Nephron progenitor cell (in vitro differentiated cells): ENCODE measurements around the gene TGFBRAP1.

ENCODE experiments used
- DNase-seq: peaks from one replicate; pipeline ENCODE4 v3.0.0; 2021
- H3K27ac Mint-ChIP-seq: 2 replicates; pipeline ENCODE4 v1.8.0; 2021; ENCODE audit warnings: mild to moderate bottlenecking, moderate library complexity, mixed read lengths
- H3K27me3 Mint-ChIP-seq: 2 replicates; pipeline ENCODE4 v1.8.0; 2021; ENCODE audit warnings: mild to moderate bottlenecking, low read depth, mixed read lengths; ENCODE audit not compliant: poor library complexity
- H3K36me3 Mint-ChIP-seq: 2 replicates; pipeline ENCODE4 v1.8.0; 2021; ENCODE audit warnings: low read depth, mixed read lengths
- H3K4me1 Mint-ChIP-seq: 2 replicates; pipeline ENCODE4 v1.8.0; 2021; ENCODE audit warnings: mixed read lengths
- H3K4me3 Mint-ChIP-seq: 2 replicates; pipeline ENCODE4 v1.8.0; 2021; ENCODE audit warnings: mild to moderate bottlenecking, moderate library complexity, mixed read lengths
- H3K9me3 Mint-ChIP-seq: 2 replicates; pipeline ENCODE4 v1.8.0; 2021; ENCODE audit warnings: mild to moderate bottlenecking, moderate library complexity, mixed read lengths
- CTCF ChIP-seq: fragments of 200-600 bp; sonication (generic); IDR thresholded peaks from 2 replicates; pipeline ENCODE4 v1.5.0; 2021; ENCODE audit warnings: antibody characterized with exemption

Gene TGFBRAP1

GRCh38 chr2:105329561-105330495, at the start of gene TGFBRAP1:
Gene TGFBRAP1 (minus strand): TSS chr2:105329735. CDS start chr2:105308301, 21,434 bp downstream.
- Mint-ChIP-seq H3K27me3 (peaks cover 6% of the 10 kb centered on the region), H3K9me3 (no peaks in the 10 kb centered on the region), H3K4me3 (peak within 1 kb of the TSS; percentile 98), H3K27ac (peak within 1 kb of the TSS; percentile 93), H3K4me1 (peaks cover 23% of the 10 kb centered on the region), H3K36me3 (peaks cover 3% of the 10 kb centered on the region)
- TF ChIP-seq CTCF, result no peak
- DNase-seq, result peak; percentile 65

GRCh38 chr2:105378921-105379383, 49.4 kb upstream of the TGFBRAP1 start:
- Mint-ChIP-seq H3K4me1 (peaks cover 43% of the 10 kb centered on the region), H3K36me3 (peaks cover 20% of the 10 kb centered on the region), H3K27me3 (no peaks in the 10 kb centered on the region), H3K9me3 (no peaks in the 10 kb centered on the region), H3K27ac (no peak overlapping the region), H3K4me3 (no peak overlapping the region)
- no peak for DNase-seq
- TF ChIP-seq CTCF, result no peak

GRCh38 chr2:105378276-105378840, 48.8 kb upstream of the TGFBRAP1 start:
- H3K9me3 Mint-ChIP-seq, result no peaks in the 10 kb centered on the region
- H3K4me1 Mint-ChIP-seq, result peaks cover 39% of the 10 kb centered on the region
- no peaks in the 10 kb centered on the region for H3K27me3 Mint-ChIP-seq
- peaks cover 17% of the 10 kb centered on the region for H3K36me3 Mint-ChIP-seq
- no peak overlapping the region for H3K27ac Mint-ChIP-seq
- DNase-seq, result no peak
- TF ChIP-seq CTCF, result no peak
- no peak overlapping the region for H3K4me3 Mint-ChIP-seq

- peaks cover 37% of the 10 kb centered on the region for H3K4me1 Mint-ChIP-seq
- peaks cover 18% of the 10 kb centered on the region for H3K36me3 Mint-ChIP-seq
- no peak overlapping the region for H3K4me3 Mint-ChIP-seq
- no peak for TF ChIP-seq CTCF
- no peaks in the 10 kb centered on the region for H3K27me3 Mint-ChIP-seq
- H3K27ac Mint-ChIP-seq, result no peak overlapping the region
- H3K9me3 Mint-ChIP-seq, result no peaks in the 10 kb centered on the region
- DNase-seq, result no peak
Observed at GRCh38 chr2:105377871-105378270, 48.3 kb upstream of the TGFBRAP1 start.

- H3K36me3 Mint-ChIP-seq, result peaks cover 20% of the 10 kb centered on the region
- H3K9me3 Mint-ChIP-seq, result no peaks in the 10 kb centered on the region
- no peak for DNase-seq
- no peak for TF ChIP-seq CTCF
- H3K27me3 Mint-ChIP-seq, result no peaks in the 10 kb centered on the region
- H3K4me1 Mint-ChIP-seq, result peaks cover 37% of the 10 kb centered on the region
- no peak overlapping the region for H3K4me3 Mint-ChIP-seq
- peak overlapping the region; percentile 34 for H3K27ac Mint-ChIP-seq
Observed at GRCh38 chr2:105376789-105377240, 47.3 kb upstream of the TGFBRAP1 start.
